NCI-H2171 (cell line): ENCODE data around the gene SMIM43.
"Not testable (repeated sequence)": the region's sequence is repeated elsewhere in the genome, so short reads cannot be mapped to it uniquely, and the experiment has no call there.

ENCODE experiments used
- DNase-seq: peaks from one replicate; lab custom pipeline; 2025; lab: John Stamatoyannopoulos, UW

SMIM43 gene

GRCh38 chr4:121736735-121737351 lies 28.1 kb downstream of the SMIM43 start:
- no peak for DNase-seq

GRCh38 chr4:121734571-121734970 lies 30.4 kb downstream of the SMIM43 start:
- DNase-seq = no peak

GRCh38 chr4:121733942-121734341 lies 31.0 kb downstream of the SMIM43 start:
- no peak for DNase-seq

GRCh38 chr4:121729753-121730152 lies 35.2 kb downstream of the SMIM43 start:
- not testable (repeated sequence) for DNase-seq

GRCh38 chr4:121728798-121729226 lies 36.2 kb downstream of the SMIM43 start:
- no peak for DNase-seq

GRCh38 chr4:121728066-121728465 lies 36.9 kb downstream of the SMIM43 start:
- no peak for DNase-seq

- no peak for DNase-seq
Measured at GRCh38 chr4:121726642-121727268, 38.2 kb downstream of the SMIM43 start.

- DNase-seq = no peak
Measured at GRCh38 chr4:121724671-121725070, 40.3 kb downstream of the SMIM43 start.

GRCh38 chr4:121721700-121722099 lies 43.3 kb downstream of the SMIM43 start:
- no peak for DNase-seq

GRCh38 chr4:121720109-121720508 lies 44.9 kb downstream of the SMIM43 start:
- no peak for DNase-seq

GRCh38 chr4:121717680-121718237 lies 47.2 kb downstream of the SMIM43 start:
- no peak for DNase-seq

GRCh38 chr4:121714548-121714947 lies 50.4 kb downstream of the SMIM43 start:
- no peak for DNase-seq

- no peak for DNase-seq
Measured at GRCh38 chr4:121712783-121713182, 52.2 kb downstream of the SMIM43 start.

GRCh38 chr4:121712001-121712651 lies 52.8 kb downstream of the SMIM43 start:
- DNase-seq = no peak

GRCh38 chr4:121711263-121712000 lies 53.5 kb downstream of the SMIM43 start:
- no peak for DNase-seq

GRCh38 chr4:121709766-121710405 lies 55.1 kb downstream of the SMIM43 start:
- no peak for DNase-seq
